HepG2 (cell line): Measurements from ENCODE around the gene PSMD1. TPM values are rescaled to one million over a fixed set of nuclear protein-coding genes. Genes with fewer than 3 reads are reported as not detected.

ENCODE experiments used
- GABPA ChIP-seq, 2 experiments: IDR thresholded peaks; 2 replicates each; pipeline ENCODE4 v1.6.1; 2011 to 2016; ENCODE audit warnings: low read depth in 2 of 2, low read length in 1 of 2, missing biosample characterization in 1 of 2, missing genetic modification characterization in 1 of 2
- HBP1 ChIP-seq: IDR thresholded peaks from 2 replicates; pipeline ENCODE4 v1.6.1; 2016; ENCODE audit warnings: low read depth, control low read depth
- HMGXB4 ChIP-seq, 2 experiments: sonication (generic) in 1 of 2; formaldehyde crosslinking in 1 of 2; IDR thresholded peaks; 2 replicates each; pipeline versions ENCODE4 v1.4.0 to v1.6.1; 2018 to 2020; ENCODE audit warnings: missing genetic modification reagents in 2 of 2, borderline replicate concordance in 1 of 2, low read depth in 1 of 2, mild to moderate bottlenecking in 1 of 2, missing biosample characterization in 1 of 2
- MYPOP ChIP-seq: sonication (generic); formaldehyde crosslinking; IDR thresholded peaks from 2 replicates; pipeline ENCODE4 v1.8.1; 2023; ENCODE audit warnings: mild to moderate bottlenecking, moderate library complexity, missing genetic modification reagents
- PREB ChIP-seq: sonication (generic); formaldehyde crosslinking; IDR thresholded peaks from 2 replicates; pipeline ENCODE4 v1.4.0; 2020; ENCODE audit warnings: missing genetic modification reagents
- RAD51 ChIP-seq: fragments of 450-650 bp; IDR thresholded peaks from 2 replicates; pipeline ENCODE4 v1.6.1; 2016; ENCODE audit warnings: borderline replicate concordance
- REST ChIP-seq, 2 experiments: IDR thresholded peaks; 2 replicates each; pipeline ENCODE4 v1.6.1; 2011 to 2012; ENCODE audit warnings: low read length in 2 of 2, borderline replicate concordance in 1 of 2, low read depth in 1 of 2, mild to moderate bottlenecking in 1 of 2, moderate library complexity in 1 of 2
- SMC3 ChIP-seq: IDR thresholded peaks from 2 replicates; pipeline ENCODE4 v1.6.1; 2011; ENCODE audit warnings: low read length, improper control_type of control experiment
- WIZ ChIP-seq: sonication (generic); formaldehyde crosslinking; IDR thresholded peaks from 2 replicates; pipeline ENCODE4 v1.5.1; 2020; ENCODE audit warnings: mild to moderate bottlenecking, missing genetic modification reagents
- XBP1 ChIP-seq: sonication (generic); formaldehyde crosslinking; IDR thresholded peaks from 2 replicates; pipeline ENCODE4 v1.5.0; 2020; ENCODE audit warnings: missing genetic modification reagents
- ZFP36L1 ChIP-seq: sonication (generic); formaldehyde crosslinking; IDR thresholded peaks from 2 replicates; pipeline ENCODE4 v1.8.0; 2022; ENCODE audit warnings: mild to moderate bottlenecking, missing genetic modification reagents, moderate library complexity
- ZNF276 ChIP-seq: sonication (generic); formaldehyde crosslinking; IDR thresholded peaks from 2 replicates; pipeline ENCODE4 v1.4.0; 2020; ENCODE audit warnings: mild to moderate bottlenecking, low read depth, missing genetic modification reagents
- ZNF333 ChIP-seq: sonication (generic); formaldehyde crosslinking; IDR thresholded peaks from 2 replicates; pipeline ENCODE4 v1.4.0; 2020; ENCODE audit warnings: mild to moderate bottlenecking, missing genetic modification reagents, borderline replicate concordance
- ZNF343 ChIP-seq: sonication (generic); formaldehyde crosslinking; IDR thresholded peaks from 2 replicates; pipeline ENCODE4 v1.4.0; 2020; ENCODE audit warnings: mild to moderate bottlenecking, missing genetic modification reagents
- ZNF580 ChIP-seq: IDR thresholded peaks from 2 replicates; pipeline ENCODE4 v1.6.1; 2016; ENCODE audit warnings: low read depth, borderline replicate concordance
- polyA plus RNA-seq, 8 experiments: library from polyadenylated mRNA; depleted of rRNA in 3 of 8; stranded (reverse) in 7 of 8; unstranded in 1 of 8; fragments of >200 nt; fragmentation: Illumina TruSeq in 4 of 8; extraction: Trizol in 4 of 8; gene quantifications; 2 replicates each; pipeline versions ENCODE4 v1.2.1 to v1.2.3, GENCODE V29; 2011 to 2016; ENCODE audit warnings: low read depth in 4 of 8, missing spikeins in 1 of 8, mixed read lengths in 1 of 8; ENCODE audit not compliant: insufficient read depth in 1 of 8
- total RNA-seq, 5 experiments: library from RNA; depleted of rRNA; stranded (reverse); fragments of >200 nt; fragmentation: Illumina TruSeq; extraction: Trizol; gene quantifications; 2 replicates each; pipeline ENCODE4 v1.2.3, GENCODE V29; 2016; ENCODE audit warnings: low read depth in 1 of 5

PSMD1 gene
- total and polyA plus RNA-seq, 2 of the 13 experiments (the other 11 are each of a cell fraction or from before 2014, with no cell fraction given) = 136 to 191 TPM

- TF ChIP-seq RAD51 (no peak), REST (IDR thresholded peaks at IDR 0.05; ENCODE audit: borderline replicate concordance in 1 of 2, low read depth in 1 of 2, low read length in 2 of 2) (no peak), XBP1 (CRISPR knock-in tag) (no peak), PREB (CRISPR knock-in tag) (no peak), ZFP36L1 (CRISPR knock-in tag) (no peak), WIZ (CRISPR knock-in tag) (0 out of 2 replicates have a peak, but pooled peaks have one; percentile 1), ZNF333 (CRISPR knock-in tag) (no peak), ZNF276 (CRISPR knock-in tag) (no peak), HMGXB4 (CRISPR knock-in tag; IDR thresholded peaks at IDR 0.05; ENCODE audit: borderline replicate concordance in 1 of 2, low read depth in 1 of 2) (0 out of 4 replicates have a peak, but pooled peaks have one; percentile 16 to 29), GABPA (IDR thresholded peaks at IDR 0.05; ENCODE audit: low read depth, low read length) (no peak), GABPA (CRISPR knock-in tag; IDR thresholded peaks at IDR 0.05; ENCODE audit: low read depth) (no peak), SMC3 (no peak), MYPOP (CRISPR knock-in tag) (0 out of 2 replicates have a peak, but pooled peaks have one; percentile 27), ZNF343 (peak; percentile 6; the same call in 1 of the 2 replicates), HBP1 (CRISPR knock-in tag) (no peak), ZNF580 (CRISPR knock-in tag) (no peak)
Observed at GRCh38 chr2:231038483-231039293, 18.0 kb upstream of the PSMD1 start (continued).
